Measurements from ENCODE around the gene MUC4.
"Not testable (repeated sequence)": the region's sequence is repeated elsewhere in the genome, so short reads cannot be mapped to it uniquely, and the experiment has no call there.

MUC4 gene

GRCh38 chr3:195757827-195758226, 53.9 kb downstream of the MUC4 start:
- DNase-seq, result no peak

DNA sequence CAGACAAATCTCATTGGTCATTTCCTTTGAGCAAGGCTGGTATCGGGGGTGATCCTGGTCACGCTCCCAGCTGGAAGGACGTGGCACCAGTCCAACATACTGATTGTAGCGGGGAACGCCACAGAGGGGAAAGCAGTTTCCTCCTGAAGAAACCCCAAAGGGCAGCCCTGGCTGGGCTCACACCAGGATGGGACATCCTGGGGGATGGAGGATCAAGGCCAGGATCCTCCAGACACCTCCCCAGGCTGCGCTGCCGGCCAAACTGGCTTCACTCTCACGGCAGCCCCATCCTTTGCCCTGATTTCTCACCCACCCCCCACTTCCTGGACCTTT, 54.3 kb downstream of the MUC4 start:
- no peak for DNase-seq

DNA sequence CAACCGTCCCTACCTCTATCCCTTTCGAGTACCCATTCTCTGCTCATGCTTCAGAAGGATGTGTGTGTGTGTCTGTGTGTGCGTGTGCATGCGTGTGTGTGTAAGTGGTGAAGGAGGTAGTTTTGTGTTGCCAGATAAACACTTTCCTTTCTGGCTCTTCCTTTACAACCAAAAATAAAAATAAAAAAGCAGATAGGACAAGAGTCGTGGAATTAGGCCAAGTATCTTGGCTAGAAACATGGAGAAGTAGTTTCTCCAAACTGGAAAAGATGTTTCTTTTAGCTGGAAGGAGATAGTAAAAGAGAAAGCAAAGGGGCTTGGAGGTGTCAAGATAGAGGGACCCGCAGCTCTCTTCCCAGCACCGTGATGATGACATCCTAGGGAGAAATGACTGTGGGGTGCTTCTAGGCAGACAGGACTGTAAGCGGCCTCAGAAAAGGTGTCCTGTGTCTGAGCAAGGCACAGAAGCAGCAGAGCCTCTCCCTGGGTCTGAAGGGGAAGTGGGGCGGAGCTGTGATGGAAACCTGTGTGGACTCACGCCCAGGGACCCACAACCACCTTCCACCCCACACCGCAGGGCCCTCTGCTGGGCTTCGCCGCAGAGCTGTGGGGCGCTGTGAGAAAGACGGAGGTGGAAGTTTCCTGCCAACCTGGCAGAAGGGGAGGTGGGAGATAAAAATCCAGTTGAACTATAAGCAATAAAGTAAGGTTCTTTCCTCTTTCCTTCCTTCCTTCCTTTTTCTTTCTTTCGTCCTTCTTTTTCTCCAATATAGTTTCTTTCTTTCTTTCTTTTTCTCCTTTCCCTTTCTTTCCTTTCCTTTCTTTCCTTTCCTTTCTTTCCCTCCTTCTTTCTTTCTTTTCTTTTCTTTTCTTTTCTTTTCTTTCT, 55.7 kb downstream of the MUC4 start:
- DNase-seq, result peak; percentile 55 to 62

- no peak for DNase-seq
Observed at GRCh38 chr3:195755391-195755790, 56.3 kb downstream of the MUC4 start.

- no peak for DNase-seq
Observed at GRCh38 chr3:195754906-195755305, 56.8 kb downstream of the MUC4 start.

GRCh38 chr3:195754141-195754540, 57.6 kb downstream of the MUC4 start:
- no peak for DNase-seq

GRCh38 chr3:195753581-195753980, 58.1 kb downstream of the MUC4 start:
- DNase-seq, result no peak

- DNase-seq, result no peak
Observed at GRCh38 chr3:195752546-195753331, 59.0 kb downstream of the MUC4 start.

DNA sequence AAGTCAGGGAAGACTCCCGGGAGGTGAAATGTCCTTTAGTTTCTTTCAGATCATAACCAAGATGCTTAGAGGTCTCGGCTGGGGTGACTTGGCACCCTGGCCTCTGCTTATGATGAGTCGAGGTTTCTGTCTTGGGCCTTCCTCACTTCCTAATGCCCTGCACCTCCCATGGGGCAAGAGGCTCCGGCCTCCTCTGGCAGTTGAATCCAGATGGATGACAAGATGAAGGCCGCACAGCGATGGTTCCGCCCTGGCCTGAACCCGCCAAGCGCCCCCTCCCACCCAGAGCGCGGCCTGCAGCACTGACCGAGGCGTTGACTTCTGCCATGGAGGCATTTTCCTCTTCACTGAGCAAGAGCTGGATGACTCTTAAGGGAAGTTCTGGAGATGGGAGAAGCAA, 59.7 kb downstream of the MUC4 start:
- DNase-seq, result no peak

GRCh38 chr3:195751560-195751959, 60.2 kb downstream of the MUC4 start:
- no peak for DNase-seq

DNA sequence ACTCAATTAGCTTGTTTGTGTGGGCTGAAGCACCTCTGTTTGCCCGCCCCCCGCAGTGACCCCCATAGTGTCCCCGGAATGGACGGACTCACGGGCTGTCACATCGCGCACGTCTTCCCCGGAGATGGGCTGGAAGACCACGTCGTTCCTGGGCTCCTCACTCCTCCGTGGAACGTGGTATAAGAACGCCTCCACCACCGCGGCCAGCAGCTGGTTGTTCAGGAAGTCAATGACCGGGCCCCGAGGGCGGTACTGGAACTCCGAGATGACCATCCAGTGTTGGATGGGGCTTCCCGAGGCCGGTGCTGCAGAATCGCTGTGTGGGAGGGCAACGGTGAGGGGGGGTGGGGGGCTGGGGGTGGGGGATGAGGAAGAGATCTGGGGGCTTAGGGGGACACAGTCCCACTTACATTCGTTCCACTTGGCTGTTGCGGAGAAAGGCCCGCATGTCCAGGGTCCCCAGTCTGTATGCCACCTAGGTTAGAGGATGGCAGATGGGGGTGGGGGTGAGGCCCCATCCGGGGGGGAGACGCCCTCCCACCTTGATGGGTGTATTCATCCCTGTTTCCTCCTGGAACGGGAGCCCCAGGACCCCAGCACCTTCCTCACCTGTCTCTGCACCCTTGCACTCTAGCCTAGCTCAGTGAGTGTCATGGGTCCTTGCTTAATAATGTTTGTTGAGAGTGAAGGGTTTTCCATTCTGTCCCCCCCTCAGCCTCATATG, 60.8 kb downstream of the MUC4 start:
- DNase-seq, result no peak

DNA sequence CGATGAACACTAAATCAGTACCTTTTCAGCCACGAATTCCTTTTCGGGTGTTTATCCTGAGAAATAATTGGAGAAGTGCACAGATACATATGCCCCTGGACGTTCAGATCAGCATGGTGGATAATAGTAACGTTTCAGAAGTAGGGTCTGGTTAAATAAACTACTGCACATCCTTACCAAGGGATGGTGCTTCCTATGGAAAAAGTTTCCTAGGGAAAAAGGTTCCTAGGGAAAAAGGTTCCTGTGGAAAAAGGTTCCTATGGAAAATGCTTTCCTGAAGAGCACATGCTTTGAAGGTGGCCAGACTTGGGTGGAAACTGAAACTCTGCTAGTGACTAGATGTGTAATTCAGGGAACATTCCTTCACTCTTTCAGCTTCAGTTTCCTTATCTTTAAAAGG, 62.6 kb downstream of the MUC4 start:
- not testable (repeated sequence) for DNase-seq

DNA sequence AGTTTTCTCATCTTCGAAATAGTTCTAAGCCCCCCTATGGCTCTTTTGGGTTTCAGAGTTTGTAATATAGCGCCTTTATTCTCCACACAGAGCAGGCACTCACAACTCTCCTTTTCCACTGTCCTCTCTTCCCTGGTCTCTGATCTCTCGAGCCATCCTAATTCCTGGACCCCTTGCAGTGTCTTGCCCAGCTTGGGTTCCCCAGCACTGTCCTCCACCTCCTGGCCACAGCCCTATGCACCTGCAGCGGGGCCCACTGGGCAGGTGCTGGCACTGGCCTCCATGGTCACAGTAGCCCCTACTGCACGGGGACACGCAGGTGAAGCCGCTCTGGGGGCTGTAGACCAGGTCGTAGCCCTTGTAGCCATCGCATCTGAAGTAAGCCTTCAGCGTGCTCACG, 63.1 kb downstream of the MUC4 start:
- no peak for DNase-seq

DNA sequence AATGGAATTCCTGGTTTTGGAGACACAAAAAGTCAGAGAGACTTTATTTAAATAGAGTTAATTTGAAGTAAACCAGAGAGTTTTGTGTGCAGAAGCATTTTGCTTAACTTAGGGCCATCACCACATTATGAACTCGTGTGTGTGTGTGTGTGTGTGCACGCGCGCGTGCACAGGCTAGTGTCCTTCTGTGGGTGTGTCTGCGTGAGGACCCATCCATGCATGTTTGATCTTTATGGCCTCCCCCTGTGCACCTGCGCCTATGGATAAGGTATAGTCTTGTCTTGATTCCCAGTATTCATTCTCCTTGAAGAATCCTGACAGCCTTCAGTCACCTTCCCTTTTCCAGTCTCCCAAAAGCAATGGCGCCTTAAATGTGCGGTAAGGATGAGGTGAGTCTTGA, 65.0 kb downstream of the MUC4 start:
- no peak for DNase-seq

DNA sequence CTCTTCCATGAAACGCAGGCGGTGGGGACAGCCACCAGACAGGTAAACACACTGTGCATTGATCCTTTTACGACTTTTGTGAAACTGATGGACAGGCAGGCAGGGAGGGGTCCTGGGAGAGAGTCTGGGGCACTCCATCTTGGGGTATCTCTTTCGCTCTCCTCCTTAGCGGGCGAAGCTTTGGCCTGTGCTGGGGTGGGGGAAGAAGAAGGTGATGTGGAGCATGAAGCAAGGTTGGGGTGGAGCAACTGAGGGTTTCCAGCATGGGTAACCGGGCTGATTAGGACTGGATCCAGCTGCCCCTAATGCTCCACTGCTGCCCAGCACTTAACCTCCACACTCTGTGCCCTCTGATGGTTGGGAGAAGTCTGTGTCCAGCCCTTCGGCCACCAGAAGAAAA, 65.4 kb downstream of the MUC4 start:
- no peak for DNase-seq

- no peak for DNase-seq
Observed at GRCh38 chr3:195744437-195744836, 67.3 kb downstream of the MUC4 start.

GRCh38 chr3:195739561-195740111, 72.1 kb downstream of the MUC4 start:
- DNase-seq, result no peak

- DNase-seq, result no peak
Observed at GRCh38 chr3:195738274-195739044, 73.3 kb downstream of the MUC4 start.

- DNase-seq, result not testable (repeated sequence)
Observed at GRCh38 chr3:195737782-195738181, 73.9 kb downstream of the MUC4 start.

DNA sequence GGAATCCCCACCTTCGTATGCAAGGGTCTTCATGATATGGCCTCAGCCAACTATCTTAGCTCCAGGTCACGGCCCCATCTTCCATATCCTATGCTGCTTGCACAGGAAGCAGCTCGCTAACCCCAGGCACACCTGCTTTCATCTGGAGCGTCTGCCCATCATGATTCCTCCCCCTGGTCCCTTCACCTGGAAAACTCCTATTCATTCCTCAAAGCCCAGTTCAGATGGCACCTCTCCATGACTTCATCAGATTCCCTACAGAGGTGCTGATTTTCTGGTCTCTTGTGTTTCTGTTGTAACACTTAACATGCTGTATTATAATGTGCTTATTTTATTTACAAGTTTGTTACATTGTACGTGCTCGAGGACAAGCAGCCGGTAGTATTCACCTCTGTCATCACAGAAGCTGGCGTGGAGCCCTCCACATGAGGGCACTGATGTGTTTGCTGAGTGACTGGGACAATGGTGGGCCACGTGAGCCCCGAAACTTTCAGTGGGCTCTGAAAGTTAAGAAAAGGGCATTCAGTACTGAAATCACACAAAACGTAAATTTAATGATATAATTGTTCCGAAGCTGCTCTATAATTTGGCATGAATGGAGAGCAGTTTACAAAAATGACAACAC, 74.8 kb downstream of the MUC4 start:
- no peak for DNase-seq

- no peak for DNase-seq
Observed at GRCh38 chr3:195735036-195735695, 76.6 kb downstream of the MUC4 start.

Data from CD4-positive, alpha-beta T cell treated with Interferon alpha-2 for 1 hour (primary cell).